Choroid plexus epithelial cell (primary cell): ENCODE measurements around the gene SMG6.

ENCODE experiments used
- DNase-seq: peaks from one replicate; pipeline ENCODE4 v3.0.0-alpha.2; 2010; ENCODE audit warnings: low read depth
- H3K4me3 ChIP-seq: 2 replicates; pipeline ENCODE4 v1.5.1; 2011; ENCODE audit warnings: low read depth, mild to moderate bottlenecking, control low read depth, low read length, moderate library complexity
- TF ChIP-seq, protein P1 (sequence below): conservative IDR thresholded peaks from 2 replicates; pipeline ENCODE4 v1.5.1; 2011; ENCODE audit warnings: low read depth, mild to moderate bottlenecking, control low read depth, inconsistent platforms, low read length, moderate library complexity

SMG6 gene

DNA sequence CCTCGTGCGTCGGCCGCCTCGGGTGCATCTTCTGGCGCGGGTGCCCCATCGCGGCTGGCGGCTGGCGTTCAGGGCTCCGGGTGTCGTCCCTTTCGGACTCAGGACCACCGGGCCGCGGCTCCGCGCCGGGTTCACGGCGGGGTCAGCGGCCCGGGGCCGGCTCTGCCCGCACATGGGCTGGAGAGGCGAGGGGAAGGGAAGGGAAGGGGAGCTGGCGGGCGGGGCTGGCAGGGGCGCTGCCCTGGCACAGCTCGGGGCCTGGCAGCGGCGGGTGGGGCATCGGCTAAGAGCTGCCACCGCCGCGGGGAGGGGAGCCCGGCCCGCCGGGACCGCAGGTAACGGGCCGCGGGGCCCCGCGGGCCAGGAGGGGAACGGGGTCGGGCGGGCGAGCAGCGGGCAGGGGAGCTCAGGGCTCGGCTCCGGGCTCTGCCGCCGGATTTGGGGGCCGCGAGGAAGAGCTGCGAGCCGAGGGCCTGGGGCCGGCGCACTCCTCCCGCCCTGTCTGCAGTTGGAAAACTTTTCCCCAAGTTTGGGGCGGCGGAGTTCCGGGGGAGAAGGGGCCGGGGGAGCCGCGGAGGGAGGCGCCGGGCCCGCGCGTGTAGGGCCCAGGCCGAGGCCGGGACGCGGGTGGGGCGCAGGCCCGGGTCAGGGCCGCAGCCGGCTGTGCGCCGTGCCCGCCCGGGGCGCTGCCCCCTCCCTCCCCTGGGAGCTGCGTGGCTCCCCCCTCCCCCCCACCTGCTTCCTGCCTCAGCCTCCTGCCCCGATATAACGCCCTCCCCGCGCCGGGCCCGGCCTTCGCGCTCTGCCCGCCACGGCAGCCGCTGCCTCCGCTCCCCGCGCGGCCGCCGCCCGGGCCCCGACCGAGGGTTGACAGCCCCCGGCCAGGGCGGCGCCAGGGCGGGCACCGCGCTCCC is 248.0 kb downstream of the SMG6 start:
- DNase-seq, result peak; percentile 63
- H3K4me3 ChIP-seq, result peak overlapping the region; percentile 79
- TF ChIP-seq, protein P1, sequence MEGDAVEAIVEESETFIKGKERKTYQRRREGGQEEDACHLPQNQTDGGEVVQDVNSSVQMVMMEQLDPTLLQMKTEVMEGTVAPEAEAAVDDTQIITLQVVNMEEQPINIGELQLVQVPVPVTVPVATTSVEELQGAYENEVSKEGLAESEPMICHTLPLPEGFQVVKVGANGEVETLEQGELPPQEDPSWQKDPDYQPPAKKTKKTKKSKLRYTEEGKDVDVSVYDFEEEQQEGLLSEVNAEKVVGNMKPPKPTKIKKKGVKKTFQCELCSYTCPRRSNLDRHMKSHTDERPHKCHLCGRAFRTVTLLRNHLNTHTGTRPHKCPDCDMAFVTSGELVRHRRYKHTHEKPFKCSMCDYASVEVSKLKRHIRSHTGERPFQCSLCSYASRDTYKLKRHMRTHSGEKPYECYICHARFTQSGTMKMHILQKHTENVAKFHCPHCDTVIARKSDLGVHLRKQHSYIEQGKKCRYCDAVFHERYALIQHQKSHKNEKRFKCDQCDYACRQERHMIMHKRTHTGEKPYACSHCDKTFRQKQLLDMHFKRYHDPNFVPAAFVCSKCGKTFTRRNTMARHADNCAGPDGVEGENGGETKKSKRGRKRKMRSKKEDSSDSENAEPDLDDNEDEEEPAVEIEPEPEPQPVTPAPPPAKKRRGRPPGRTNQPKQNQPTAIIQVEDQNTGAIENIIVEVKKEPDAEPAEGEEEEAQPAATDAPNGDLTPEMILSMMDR, result no peak

DNA sequence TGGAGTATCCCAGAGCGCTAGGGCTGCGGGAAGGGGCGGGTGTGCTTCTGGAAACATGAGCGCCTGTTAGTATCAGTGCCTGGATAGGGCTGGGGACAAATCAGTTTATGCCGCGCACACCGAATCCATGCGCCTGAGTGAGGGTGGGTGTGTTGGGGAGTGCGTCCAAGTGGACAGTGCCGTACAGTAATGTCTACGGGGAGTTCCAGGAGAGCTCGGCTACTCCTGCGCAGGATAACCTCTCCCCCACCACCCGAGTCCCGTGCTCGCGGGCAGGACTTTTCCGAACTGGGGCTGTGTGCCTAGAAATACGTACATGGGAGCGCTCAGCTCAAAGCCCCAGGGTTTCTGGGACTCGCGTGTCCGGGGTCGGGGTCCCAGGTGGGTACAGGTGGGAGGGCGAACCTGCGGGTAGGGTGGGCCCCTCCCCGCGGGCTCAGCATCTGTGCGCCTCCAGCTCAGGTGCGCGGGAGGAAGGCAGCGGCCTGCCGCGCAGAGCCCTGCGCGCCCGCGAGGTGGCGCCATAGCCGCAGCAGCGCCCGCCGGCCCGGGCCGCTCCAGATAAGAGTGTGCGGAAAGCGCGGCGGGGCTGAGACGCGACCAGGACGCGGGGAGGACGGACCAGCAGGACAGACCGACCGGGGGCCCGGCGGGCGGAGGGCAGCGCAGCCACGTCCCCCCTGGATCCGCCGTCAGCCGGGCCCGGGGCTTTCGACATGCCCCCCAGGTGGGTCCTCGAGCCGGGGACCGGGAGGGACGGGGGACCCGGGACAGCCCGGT is 248.9 kb downstream of the SMG6 start, which contains the start of gene HIC1:
Gene HIC1 (plus strand): TSS at position 592 of the 780 bp plus-strand sequence. CDS start 1,588 bp downstream, outside the sequence.
- peak; percentile 82 for DNase-seq
- peak within 1 kb of the TSS; percentile 79 for H3K4me3 ChIP-seq
- TF ChIP-seq, protein P1, result peak; percentile 53

DNA sequence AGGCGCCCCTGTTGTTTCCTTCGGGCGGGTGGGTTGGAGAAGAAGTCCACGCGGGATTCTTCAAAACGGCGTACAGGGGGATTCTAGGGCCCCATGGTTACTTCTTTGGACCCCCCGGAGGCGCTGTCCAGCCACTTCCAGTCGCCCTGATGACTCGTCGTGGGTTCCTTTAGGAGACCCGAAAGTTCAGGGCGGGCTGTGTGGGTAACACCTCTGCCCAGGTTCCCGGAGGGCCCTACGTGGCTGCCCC is 249.4 kb downstream of the SMG6 start:
- no peak for DNase-seq
- TF ChIP-seq, protein P1, result no peak
- peak overlapping the region; percentile 79 for H3K4me3 ChIP-seq

DNA sequence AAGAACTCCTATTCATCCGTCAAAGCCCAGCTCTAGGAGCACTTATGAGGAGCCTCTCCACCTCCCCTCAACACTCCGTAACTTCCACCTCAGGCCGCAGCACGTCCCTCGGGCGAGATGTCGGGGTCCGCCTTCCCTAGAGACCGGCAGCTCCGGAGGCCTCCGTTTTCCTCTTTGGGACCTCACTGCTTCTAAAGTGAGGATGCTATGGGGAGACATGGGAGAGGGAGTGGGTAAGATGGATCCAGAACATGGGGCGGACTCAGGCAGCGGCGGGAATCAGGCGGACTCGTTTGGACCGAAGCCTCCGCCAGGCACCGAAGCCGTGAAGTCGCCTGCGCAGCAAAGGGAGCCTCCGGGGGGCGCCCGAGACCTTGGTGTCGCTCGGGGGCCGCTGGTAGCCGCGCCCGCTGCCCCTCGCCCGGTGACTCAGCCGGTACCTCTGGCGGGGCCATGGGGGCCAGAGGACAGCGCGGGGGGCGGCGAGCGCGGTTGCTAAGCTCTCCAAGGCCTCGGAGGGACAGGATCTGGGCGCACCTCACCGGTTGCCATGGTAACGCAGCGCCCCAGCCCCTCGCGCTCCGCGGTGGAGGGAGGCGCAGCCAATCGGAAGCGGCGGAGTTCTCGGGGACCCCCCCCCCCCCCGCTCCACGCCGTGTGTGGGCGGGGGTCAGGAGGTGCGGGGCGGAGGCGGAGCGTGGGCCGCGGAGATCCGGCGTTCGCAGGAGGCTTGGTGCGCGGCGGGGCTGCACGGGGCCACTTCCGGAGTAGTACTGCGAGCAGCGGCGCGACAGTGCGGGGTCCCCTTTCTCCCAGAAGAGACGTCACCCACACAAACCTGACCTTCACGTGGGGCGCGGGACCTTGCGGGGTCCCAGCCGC is 250.0 kb downstream of the SMG6 start:
- DNase-seq, result peak; percentile 78
- H3K4me3 ChIP-seq, result peak overlapping the region; percentile 79
- TF ChIP-seq, protein P1, result peak; percentile 54

DNA sequence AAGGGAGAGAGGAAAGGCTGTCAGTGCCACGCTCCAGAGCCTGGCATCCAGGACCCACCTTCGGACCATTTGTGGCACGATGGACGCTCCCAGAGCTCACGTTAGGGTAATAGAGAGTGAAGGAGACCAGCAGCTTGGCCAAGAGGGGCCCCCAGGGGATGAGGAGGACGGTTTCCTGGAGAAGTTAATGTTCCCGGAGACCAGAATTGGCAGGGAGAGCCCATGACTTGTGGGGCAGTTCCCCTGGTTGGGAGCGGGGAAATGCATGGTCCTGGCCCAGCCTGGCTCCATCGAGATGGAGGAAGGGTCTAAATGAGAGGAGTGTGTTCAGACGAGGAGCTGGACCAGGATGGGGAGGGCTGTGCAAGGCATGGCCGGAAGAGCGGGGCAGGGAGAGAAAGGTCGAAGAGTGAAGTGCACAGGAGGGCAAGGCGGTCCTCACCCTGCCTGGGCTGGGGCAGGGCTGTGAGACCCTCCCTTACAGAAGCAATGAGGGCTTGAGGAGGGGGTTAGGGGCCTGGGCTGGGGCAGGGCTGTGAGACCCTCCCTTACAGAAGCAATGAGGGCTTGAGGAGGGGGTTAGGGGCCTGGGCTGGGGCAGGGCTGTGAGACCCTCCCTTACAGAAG is 251.5 kb downstream of the SMG6 start:
- no peak for DNase-seq
- TF ChIP-seq, protein P1, result no peak
- H3K4me3 ChIP-seq, result no peak overlapping the region
